Skin epidermis (tissue), 12 donors: Measurements from ENCODE around the gene MKLN1.
"Not testable (repeated sequence)": the region's sequence is repeated elsewhere in the genome, so short reads cannot be mapped to it uniquely, and the experiment has no call there.

ENCODE experiments used
- H3K27ac ChIP-seq, 21 experiments: fragments of 200-600 bp; sonication (generic) in 11 of 21; one replicate each; pipeline ENCODE4 v1.5.0; 2020; ENCODE audit warnings: mild to moderate bottlenecking in 3 of 21, inconsistent platforms in 2 of 21, moderate library complexity in 2 of 21
- H3K4me3 ChIP-seq, 7 experiments: fragments of 200-600 bp; sonication (generic) in 2 of 7; one replicate each; pipeline ENCODE4 v1.5.0; 2020; ENCODE audit warnings: inconsistent platforms in 2 of 7, mild to moderate bottlenecking in 2 of 7, moderate library complexity in 1 of 7

MKLN1 gene

GRCh38 chr7:131508754-131509486, 181.2 kb downstream of the MKLN1 start:
- Histone ChIP-seq H3K4me3 (no peak overlapping the region), H3K27ac (no peak overlapping the region)

DNA sequence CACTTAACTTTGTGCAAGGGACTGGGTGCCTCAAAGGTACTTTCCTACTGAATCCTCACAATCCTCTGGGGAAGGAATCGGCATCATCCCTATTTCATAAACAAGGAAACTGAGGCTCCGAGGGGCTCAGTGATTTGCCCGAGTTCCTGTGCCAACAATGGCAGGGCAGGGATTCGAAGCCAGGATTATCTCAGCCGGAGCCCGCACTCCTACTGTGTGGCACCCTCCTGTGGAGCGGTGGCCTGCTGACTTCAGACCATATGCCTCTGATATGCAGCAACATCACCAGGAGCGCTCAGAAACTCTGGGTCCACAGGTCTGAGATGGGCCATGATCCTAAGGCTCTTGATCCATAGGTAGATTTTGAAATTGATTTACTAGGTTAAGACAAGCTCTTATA, 182.1 kb downstream of the MKLN1 start:
- Histone ChIP-seq H3K4me3 (no peak overlapping the region), H3K27ac (no peak overlapping the region)

DNA sequence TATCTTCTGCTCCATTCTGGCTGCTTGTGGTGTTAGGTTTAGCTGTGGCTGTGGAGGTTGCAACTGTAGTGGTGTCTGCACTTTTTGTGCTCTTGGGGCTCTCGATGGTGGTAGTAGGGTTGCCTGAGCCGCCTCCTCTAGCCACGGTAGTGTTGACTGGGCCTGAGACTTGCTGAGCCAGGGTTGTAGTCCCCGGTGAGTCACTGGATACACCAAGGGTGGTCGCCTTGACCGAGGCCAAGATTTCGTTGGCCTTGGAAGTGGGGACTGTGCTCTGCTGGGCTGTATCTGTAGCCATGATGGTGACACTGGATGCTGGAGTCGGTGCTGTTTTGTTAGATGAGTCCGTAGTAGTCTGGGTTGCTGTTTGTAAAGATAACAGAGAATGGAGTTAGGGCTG, 183.4 kb downstream of the MKLN1 start:
- Histone ChIP-seq H3K4me3 (no peak overlapping the region), H3K27ac (no peak overlapping the region)

DNA sequence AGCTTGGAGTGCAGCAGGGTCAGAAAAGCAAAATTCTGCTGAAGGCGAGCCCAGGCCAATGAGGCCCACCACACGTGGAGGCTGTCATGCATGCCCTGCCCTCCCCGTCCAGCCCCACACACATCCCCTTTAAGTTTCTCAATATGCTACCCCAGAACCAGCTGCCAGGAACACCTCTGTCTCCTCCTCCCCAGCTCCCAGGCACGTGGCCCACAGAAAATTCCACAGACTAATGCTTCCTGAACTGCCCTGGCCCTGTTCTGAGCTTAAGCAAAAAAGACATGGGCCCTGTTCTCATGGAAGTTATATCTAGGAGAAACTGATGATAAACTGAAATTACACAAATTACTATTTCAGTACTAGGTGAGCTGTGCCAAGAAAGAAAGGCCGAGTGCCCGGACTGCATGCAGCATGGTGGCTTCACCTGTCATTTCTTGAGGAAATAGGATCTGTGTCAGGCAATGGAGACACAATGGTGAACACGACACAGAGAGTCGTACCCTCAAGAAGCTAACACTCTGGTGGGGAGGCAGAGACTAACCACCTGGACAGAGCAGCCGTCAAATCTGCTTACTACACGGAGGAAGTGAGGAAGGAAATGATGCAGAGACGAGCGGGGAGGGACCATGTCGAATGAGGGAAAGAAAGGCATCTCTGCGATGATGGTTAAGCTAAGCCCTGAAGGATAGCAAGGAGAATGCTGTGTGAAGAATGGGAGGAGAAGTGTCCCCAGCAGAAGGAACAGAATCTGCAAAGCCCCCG, 184.3 kb downstream of the MKLN1 start:
- H3K4me3 ChIP-seq: no peak overlapping the region
- no peak overlapping the region for H3K27ac ChIP-seq

- no peak overlapping the region for H3K4me3 ChIP-seq
Observed at GRCh38 chr7:131513245-131514061, 185.8 kb downstream of the MKLN1 start.

DNA sequence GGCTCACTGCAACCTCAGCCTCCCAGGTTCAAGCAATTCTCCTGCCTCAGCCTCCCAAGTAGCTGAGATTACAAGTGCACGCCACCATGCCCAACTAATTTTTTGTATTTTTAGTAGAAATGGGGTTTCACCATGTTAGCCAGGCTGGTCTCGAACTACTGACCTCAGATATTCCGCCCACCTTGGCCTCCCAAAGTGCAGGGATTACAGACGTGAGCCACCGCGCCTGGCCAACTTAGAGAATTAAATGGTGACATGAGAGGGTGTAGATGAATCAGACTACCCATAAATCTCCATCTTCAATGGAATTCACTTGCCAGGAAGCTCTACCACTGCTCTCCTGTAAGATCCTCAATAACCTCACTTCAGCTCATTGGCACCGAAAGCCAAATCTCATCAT, 187.8 kb downstream of the MKLN1 start:
- H3K4me3 ChIP-seq, H3K27ac ChIP-seq: not testable (repeated sequence)

More at GRCh38 chr7:131513245-131514061, 185.8 kb downstream of the MKLN1 start:
- H3K27ac ChIP-seq: no peak overlapping the region

- H3K4me3 ChIP-seq: no peak overlapping the region
- no peak overlapping the region for H3K27ac ChIP-seq
Observed at GRCh38 chr7:131517218-131517923, 189.7 kb downstream of the MKLN1 start.

GRCh38 chr7:131518626-131519025, 190.9 kb downstream of the MKLN1 start:
- Histone ChIP-seq H3K27ac (peak overlapping the region in 2 of 21 experiments; percentile 11 to 15), H3K4me3 (no peak overlapping the region)

DNA sequence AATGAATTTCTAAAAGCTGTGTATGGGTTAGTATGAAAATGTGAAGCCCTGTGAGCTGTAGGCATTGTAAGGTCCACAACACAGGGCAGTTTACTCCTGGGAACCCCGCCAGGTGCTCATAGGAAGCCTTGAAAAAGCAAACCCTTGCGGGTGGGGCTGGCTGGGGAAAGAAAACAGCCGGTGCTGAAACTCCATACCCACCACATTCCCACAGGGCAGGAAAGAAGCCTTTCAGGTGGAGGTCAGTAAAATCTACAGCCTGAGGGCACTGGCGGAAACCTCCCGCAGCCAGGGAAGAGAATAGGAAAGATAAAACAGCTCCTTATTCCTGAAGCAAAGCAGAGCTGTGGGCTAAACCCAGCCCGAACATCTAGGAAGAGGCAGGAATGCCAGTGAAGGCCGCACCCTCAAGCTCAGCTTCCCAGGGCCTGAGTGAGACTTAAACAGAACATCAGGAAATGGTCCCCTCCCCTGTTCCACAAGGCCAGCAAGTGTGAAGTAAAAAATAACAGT, 194.0 kb downstream of the MKLN1 start:
- peak overlapping the region in 3 of 21 experiments; percentile 28 to 61 (median 33) for H3K27ac ChIP-seq
- no peak overlapping the region for H3K4me3 ChIP-seq

DNA sequence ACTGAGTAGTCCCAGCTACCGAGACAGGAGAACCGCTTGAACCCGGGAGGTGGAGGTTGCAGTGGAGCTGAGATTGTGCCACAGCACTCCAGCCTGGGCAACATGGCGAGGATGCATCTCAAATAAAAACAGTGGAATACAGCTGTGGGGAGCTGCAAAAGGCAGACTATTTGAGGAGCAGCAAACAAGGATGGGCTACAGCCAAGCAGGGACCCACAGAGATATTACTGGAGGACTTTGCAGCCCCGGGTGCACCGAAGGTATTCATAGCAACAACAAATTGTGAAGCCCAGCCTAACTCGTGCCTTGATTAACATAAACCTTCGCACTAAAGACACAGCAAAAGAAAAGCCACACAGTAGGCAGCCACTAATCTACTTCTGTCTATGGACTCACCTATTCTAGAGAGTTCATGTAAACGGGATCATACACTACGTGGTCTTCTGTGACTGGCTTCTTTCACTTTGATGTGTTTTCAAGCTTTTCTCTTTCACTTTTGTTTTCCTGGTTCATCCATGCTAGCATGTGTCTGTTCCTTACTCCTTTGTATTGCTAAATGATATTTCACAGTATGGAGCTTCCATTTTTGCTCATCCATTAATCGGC, 194.8 kb downstream of the MKLN1 start:
- Histone ChIP-seq H3K4me3 (no peak overlapping the region), H3K27ac (peak overlapping the region in 3 of 21 experiments; percentile 28 to 61 (median 33))

- no peak overlapping the region for H3K4me3 ChIP-seq
- H3K27ac ChIP-seq: no peak overlapping the region
Observed at GRCh38 chr7:131524115-131524514, 196.4 kb downstream of the MKLN1 start.

- no peak overlapping the region for H3K27ac ChIP-seq
- no peak overlapping the region for H3K4me3 ChIP-seq
Observed at GRCh38 chr7:131524703-131525102, 197.0 kb downstream of the MKLN1 start.

GRCh38 chr7:131525820-131526219, 198.1 kb downstream of the MKLN1 start:
- Histone ChIP-seq H3K4me3 (no peak overlapping the region), H3K27ac (peak overlapping the region in 1 of 21 experiments; percentile 2)

DNA sequence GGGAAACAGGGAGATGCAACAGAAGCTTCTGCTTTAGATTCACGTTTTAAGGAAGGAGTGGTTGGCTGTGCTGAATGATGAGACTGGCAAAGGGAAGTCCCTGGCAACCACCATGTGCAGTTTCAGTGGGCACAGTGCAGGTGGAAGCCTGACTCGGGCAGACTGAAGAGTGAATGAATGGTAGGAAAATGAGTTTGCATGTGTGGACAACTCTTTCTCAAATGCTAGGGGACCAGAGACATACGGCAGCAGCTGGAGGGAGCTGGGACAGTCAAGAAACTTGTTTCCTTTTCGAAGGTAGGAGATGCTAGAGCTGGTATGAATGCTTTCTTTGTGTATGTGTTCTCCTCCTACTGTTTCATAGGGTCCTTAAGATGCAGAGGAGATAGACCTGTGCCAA, 199.8 kb downstream of the MKLN1 start:
- Histone ChIP-seq H3K27ac (no peak overlapping the region), H3K4me3 (no peak overlapping the region)

GRCh38 chr7:131529179-131529578, 201.5 kb downstream of the MKLN1 start:
- peak overlapping the region in 1 of 21 experiments; percentile 24 for H3K27ac ChIP-seq
- H3K4me3 ChIP-seq: no peak overlapping the region

DNA sequence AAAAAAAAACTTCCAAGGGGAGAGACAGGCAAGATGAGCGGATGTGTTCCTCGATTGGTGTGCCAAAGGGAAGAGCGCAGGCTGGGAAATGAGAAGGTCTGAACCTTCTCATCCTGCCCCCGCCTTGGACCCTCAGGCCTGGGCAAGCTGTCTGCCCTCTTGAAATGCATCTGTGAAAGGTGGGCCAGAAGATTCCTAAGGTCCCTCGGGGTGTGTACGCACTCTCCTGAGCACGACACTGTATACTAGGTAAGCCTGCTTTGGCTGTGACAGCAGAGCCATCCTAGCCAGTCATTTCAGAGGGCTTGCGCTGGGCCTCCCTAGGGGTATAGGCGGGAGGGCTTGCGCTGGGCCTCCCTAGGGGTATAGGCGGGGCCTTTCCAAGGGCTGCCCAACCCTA, 201.9 kb downstream of the MKLN1 start:
- H3K27ac ChIP-seq: peak overlapping the region in 1 of 21 experiments; percentile 24
- H3K4me3 ChIP-seq: no peak overlapping the region

DNA sequence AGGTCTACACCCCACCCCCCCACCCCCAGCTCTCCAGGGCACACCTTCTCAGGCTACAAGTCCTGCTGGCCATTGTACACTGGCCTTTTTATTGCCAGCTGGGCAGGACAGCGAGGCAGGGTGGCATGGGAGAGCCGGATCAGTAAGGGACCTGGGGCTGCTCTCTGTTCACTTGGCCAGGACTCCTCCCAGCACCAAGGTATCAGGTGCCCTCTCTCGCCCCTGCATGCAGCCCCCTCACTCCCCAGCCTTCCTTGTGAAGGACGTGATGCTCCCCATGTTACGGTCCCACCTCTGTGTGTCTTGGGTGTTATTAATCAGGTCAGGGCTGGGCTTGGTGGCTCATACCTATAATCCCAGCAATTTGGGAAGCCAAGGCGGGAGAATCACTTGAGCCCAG, 202.5 kb downstream of the MKLN1 start:
- no peak overlapping the region for H3K27ac ChIP-seq

DNA sequence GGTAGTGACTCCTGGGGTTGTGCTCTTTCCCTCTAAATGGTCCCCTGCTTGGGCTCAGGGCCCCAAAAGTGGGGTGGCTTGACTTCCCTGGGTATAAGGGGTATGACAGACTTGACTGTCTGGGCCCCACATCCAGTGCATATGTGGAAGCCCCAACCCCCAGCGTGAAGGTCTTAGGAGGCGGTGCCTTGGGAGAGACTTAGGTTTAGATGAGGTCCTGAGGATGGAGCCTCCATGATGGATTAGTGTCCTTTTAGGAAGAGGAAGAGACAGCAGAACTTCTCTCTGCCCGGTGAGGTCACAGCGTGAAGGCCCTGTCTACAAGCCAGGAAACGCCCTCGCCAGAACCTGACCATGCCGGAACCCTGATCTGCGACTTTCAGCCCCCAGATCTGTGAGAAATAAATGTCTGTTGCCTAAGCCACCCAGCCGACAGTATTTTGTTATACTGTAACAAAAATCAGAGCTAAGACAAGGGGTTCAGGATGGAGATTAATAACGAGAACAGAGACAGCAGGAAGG, 205.0 kb downstream of the MKLN1 start:
- peak overlapping the region in 1 of 21 experiments; percentile 25 for H3K27ac ChIP-seq
- no peak overlapping the region for H3K4me3 ChIP-seq

More for the DNA sequence above, 202.5 kb downstream of the MKLN1 start:
- H3K4me3 ChIP-seq: no peak overlapping the region

GRCh38 chr7:131533151-131533559, 205.5 kb downstream of the MKLN1 start:
- Histone ChIP-seq H3K4me3 (no peak overlapping the region), H3K27ac (peak overlapping the region in 2 of 21 experiments; percentile 25 to 32)
